MCF 10A (cell line): ENCODE data around the gene WDR86. TPM values are rescaled to one million over a fixed set of nuclear protein-coding genes. Genes with fewer than 3 reads are reported as not detected.

ENCODE experiments used
- BruUV-seq: library from RNA; stranded (reverse); fragments of 400-500 nt; replicated peaks from 2 replicates; lab custom pipeline; 2021; lab: Mats Ljungman, UMichigan
- CTCF ChIA-PET: fragments of 300-600 bp; sonication (Branson Sonifier 250); formaldehyde crosslinking; extraction: SDS; loops from one replicate; lab custom pipeline; 2021; ENCODE audit warnings: antibody characterized with exemption, inconsistent platforms; lab: Yijun Ruan, JAX
- POLR2A ChIA-PET: fragments of 300-600, 350-650 bp; sonication (Branson Sonifier 250); formaldehyde crosslinking; extraction: SDS; loops from one replicate; lab custom pipeline; 2020; ENCODE audit warnings: antibody characterized with exemption, inconsistent platforms; lab: Yijun Ruan, JAX
- DNase-seq: peaks from one replicate; pipeline ENCODE4 v3.0.0-alpha.2; 2018; ENCODE audit not compliant: unreplicated experiment
- H3K27ac Mint-ChIP-seq: one replicate; pipeline ENCODE4 v1.8.0; 2022; ENCODE audit warnings: mild to moderate bottlenecking, low read depth, mixed read lengths; ENCODE audit not compliant: unreplicated experiment
- H3K27me3 Mint-ChIP-seq: one replicate; pipeline ENCODE4 v1.8.0; 2022; ENCODE audit warnings: mixed read lengths; ENCODE audit not compliant: insufficient read depth, unreplicated experiment
- H3K36me3 Mint-ChIP-seq: one replicate; pipeline ENCODE4 v1.8.0; 2022; ENCODE audit warnings: mild to moderate bottlenecking, moderate library complexity, mixed read lengths; ENCODE audit not compliant: insufficient read depth, unreplicated experiment
- H3K4me1 Mint-ChIP-seq: one replicate; pipeline ENCODE4 v1.8.0; 2022; ENCODE audit warnings: mixed read lengths; ENCODE audit not compliant: insufficient read depth, unreplicated experiment
- H3K4me3 Mint-ChIP-seq: one replicate; pipeline ENCODE4 v1.8.0; 2022; ENCODE audit warnings: mild to moderate bottlenecking, moderate library complexity, mixed read lengths; ENCODE audit not compliant: unreplicated experiment
- H3K9me3 Mint-ChIP-seq: one replicate; pipeline ENCODE4 v1.8.0; 2022; ENCODE audit warnings: mixed read lengths; ENCODE audit not compliant: unreplicated experiment
- intact Hi-C: fragments of 100-400 bp; cut with micrococcal nuclease; formaldehyde crosslinking; loops from 2 replicates; pipeline ENCODE4 v1.14.1; 2022
- total RNA-seq: library from RNA; stranded (reverse); gene quantifications from 2 replicates; pipeline ENCODE4 v1.2.3, GENCODE V29; 2022
- TF ChIP-seq, protein P1 (sequence below): fragments of 200-600 bp; IDR thresholded peaks from one replicate; pipeline ENCODE4 v1.8.0; 2022; ENCODE audit warnings: antibody characterized with exemption, mild to moderate bottlenecking; ENCODE audit not compliant: unreplicated experiment

WDR86 gene
- total RNA-seq, 1 experiment from 2014 or later, result not detected

DNA sequence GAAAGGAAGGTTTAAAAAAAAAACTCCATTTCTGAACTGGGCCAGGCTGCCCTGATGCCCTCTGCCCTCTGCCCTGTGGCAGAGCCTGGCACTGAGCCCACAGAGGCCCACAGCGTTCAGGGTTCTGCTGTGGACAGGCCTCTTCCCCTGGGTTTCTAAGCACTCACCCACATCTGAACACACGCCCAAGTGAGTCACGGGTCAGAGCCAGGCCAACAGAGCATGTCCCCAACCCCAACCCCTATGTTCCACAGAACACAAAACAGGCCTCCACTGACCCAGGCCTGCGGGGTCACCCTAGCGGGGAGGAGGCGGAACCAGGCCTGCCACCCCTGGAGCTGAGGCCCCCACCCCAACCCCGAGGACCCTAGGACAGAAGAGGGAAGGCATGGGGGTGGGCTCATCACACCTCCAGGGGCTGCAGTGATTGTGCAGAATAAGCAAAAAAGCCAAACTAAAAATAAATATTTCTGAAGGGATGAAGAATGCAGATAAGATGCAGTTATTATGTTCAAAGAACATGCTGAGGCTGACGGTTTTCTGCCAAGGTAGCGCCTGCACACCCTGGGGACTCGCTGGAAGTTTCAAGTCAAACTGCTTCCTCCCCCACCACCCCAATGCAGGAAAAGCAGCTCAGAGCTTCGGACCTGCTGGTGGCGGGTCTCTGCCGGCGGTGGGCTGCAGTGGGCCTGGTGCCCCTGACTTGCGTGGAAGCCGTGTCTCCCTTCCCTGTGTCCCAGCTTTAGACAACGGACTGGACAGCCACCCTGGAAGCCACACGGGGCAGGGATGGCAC lies 5.4 kb downstream of the WDR86 start:
- Mint-ChIP-seq H3K27ac (no peak overlapping the region), H3K4me3 (no peak overlapping the region), H3K9me3 (no peaks in the 10 kb centered on the region), H3K36me3 (no peaks in the 10 kb centered on the region), H3K4me1 (peaks cover 9% of the 10 kb centered on the region), H3K27me3 (peaks cover 12% of the 10 kb centered on the region)
- intact Hi-C loops, result no loop called here
- no TSS peak for BruUV-seq
- POLR2A ChIA-PET, result interaction anchor here (0.6 kb wide), 1 partner anchor 11 kb away, joined by 3 read pairs; no protein-coding TSS in a partner anchor
- DNase-seq, result peak; percentile 61
- TF ChIP-seq, protein P1, sequence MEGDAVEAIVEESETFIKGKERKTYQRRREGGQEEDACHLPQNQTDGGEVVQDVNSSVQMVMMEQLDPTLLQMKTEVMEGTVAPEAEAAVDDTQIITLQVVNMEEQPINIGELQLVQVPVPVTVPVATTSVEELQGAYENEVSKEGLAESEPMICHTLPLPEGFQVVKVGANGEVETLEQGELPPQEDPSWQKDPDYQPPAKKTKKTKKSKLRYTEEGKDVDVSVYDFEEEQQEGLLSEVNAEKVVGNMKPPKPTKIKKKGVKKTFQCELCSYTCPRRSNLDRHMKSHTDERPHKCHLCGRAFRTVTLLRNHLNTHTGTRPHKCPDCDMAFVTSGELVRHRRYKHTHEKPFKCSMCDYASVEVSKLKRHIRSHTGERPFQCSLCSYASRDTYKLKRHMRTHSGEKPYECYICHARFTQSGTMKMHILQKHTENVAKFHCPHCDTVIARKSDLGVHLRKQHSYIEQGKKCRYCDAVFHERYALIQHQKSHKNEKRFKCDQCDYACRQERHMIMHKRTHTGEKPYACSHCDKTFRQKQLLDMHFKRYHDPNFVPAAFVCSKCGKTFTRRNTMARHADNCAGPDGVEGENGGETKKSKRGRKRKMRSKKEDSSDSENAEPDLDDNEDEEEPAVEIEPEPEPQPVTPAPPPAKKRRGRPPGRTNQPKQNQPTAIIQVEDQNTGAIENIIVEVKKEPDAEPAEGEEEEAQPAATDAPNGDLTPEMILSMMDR, result no peak
- CTCF ChIA-PET, result interaction anchor here (0.9 to 1.1 kb wide), 2 partner anchors 36 to 44 kb away, joined by 3 to 5 read pairs; no protein-coding TSS in a partner anchor

DNA sequence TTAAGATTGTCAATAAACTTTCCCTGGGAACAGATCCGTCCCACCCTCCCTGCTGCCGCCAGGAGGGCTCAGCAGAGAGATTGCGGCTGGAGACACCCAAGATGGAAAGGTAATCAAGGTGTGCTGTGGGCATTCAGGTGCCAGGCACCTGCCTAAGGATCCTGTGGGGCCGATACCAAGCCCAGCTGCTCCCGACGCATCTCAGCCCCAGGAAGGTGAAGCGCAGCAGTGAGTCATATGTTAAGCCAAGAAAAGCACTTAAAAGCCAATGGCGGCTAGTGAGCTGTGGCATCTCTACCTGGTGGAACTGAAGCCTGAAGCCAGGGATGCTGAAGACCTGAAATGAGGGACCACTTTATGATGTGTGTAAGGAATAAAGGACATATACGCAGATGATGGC lies 6.1 kb downstream of the WDR86 start:
- Mint-ChIP-seq H3K4me1 (peaks cover 9% of the 10 kb centered on the region), H3K9me3 (no peaks in the 10 kb centered on the region), H3K4me3 (no peak overlapping the region), H3K27me3 (peaks cover 6% of the 10 kb centered on the region), H3K27ac (no peak overlapping the region), H3K36me3 (no peaks in the 10 kb centered on the region)
- TF ChIP-seq, protein P1, result no peak
- CTCF ChIA-PET, result interaction anchor here (0.7 to 1.1 kb wide), 3 partner anchors 35 to 44 kb away, joined by 3 to 5 read pairs (median 3); no protein-coding TSS in a partner anchor
- no TSS peak for BruUV-seq
- POLR2A ChIA-PET, result no interaction called here
- DNase-seq, result peak; percentile 64
- intact Hi-C loops, result no loop called here

DNA sequence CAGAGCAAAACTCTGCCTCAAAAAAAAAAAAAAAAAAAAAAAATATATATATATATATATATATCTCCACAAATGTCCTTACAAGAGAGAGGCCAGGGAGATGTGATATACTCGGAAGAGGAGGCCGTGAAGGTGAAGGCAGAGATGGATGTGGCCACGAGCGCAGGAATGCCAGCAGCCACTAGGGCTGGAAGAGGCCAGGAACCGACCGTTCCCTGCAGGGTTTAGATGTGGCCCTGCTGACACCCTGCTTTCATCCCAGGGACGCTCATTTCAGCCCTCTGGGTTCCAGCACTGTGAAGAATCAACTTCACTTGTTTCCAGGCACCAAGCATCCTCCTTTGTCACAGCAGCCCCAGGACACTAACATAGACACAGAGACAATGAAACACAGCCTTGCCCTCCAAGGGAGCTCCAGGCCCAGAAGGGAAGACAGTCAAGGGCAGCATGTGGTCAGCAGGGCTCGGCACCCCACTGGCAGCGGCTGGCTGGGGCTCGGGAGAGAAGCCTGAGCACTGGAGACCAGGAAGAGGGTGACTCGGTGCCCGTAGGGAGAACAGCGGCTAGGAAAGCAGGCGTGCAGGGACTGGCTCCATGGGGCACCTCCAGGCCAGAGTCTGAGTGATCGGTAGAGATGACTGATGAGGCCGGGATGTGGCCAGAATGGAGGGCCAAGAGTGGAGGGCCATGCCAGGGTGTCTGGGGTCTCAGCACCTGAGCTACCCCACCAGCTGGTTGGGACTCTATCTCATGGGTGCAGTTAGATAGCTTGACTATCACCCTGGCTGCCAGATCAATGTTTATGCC lies 7.6 kb downstream of the WDR86 start:
- no peak overlapping the region for H3K4me3 Mint-ChIP-seq
- ChIA-PET POLR2A (no interaction called here), CTCF (no interaction called here)
- H3K27ac Mint-ChIP-seq, result no peak overlapping the region
- no peaks in the 10 kb centered on the region for H3K27me3 Mint-ChIP-seq
- TF ChIP-seq, protein P1, result no peak
- DNase-seq, result no peak
- no TSS peak for BruUV-seq
- H3K9me3 Mint-ChIP-seq, result no peaks in the 10 kb centered on the region
- intact Hi-C loops, result no loop called here
- H3K36me3 Mint-ChIP-seq, result no peaks in the 10 kb centered on the region
- peaks cover 9% of the 10 kb centered on the region for H3K4me1 Mint-ChIP-seq
